Loucy (cell line): ENCODE data around the gene PADI4.

Experiments used
- H2AFZ ChIP-seq: fragments of 200-600 bp; sonication (generic); 2 replicates; pipeline ENCODE4 v1.6.0; 2016; ENCODE audit warnings: antibody characterized with exemption, mild to moderate bottlenecking, low read length, moderate library complexity
- H3F3A ChIP-seq: fragments of 200-600 bp; 2 replicates; pipeline ENCODE4 v1.6.0; 2016; ENCODE audit warnings: antibody characterized with exemption, low read depth, mild to moderate bottlenecking
- H3K27me3 ChIP-seq: fragments of 200-600 bp; sonication (generic); 2 replicates; pipeline ENCODE4 v1.6.1; 2014; ENCODE audit warnings: low read length, mild to moderate bottlenecking; ENCODE audit not compliant: insufficient read depth, poor library complexity, severe bottlenecking
- H3K36me3 ChIP-seq: fragments of 200-600 bp; sonication (generic); 2 replicates; pipeline ENCODE4 v1.6.1; 2016; ENCODE audit warnings: low read length; ENCODE audit not compliant: insufficient read depth
- H3K4me1 ChIP-seq: fragments of 200-600 bp; sonication (generic); 2 replicates; pipeline ENCODE4 v1.5.1; 2014; ENCODE audit warnings: low read length, mild to moderate bottlenecking; ENCODE audit not compliant: insufficient read depth, poor library complexity, severe bottlenecking
- H3K4me2 ChIP-seq: fragments of 200-600 bp; sonication (generic); 2 replicates; pipeline ENCODE4 v1.6.0; 2014; ENCODE audit warnings: antibody characterized with exemption, low read length, low read depth, mild to moderate bottlenecking; ENCODE audit not compliant: poor library complexity, severe bottlenecking
- H3K4me3 ChIP-seq: fragments of 200-600 bp; sonication (generic); 2 replicates; pipeline ENCODE4 v1.5.1; 2014; ENCODE audit warnings: low read length, mild to moderate bottlenecking, mixed read lengths; ENCODE audit not compliant: poor library complexity, severe bottlenecking
- H3K79me2 ChIP-seq: fragments of 200-600 bp; sonication (generic); 2 replicates; pipeline ENCODE4 v1.6.1; 2014; ENCODE audit warnings: low read length; ENCODE audit not compliant: insufficient read depth
- H3K9ac ChIP-seq: fragments of 200-600 bp; sonication (generic); 2 replicates; pipeline ENCODE4 v1.6.0; 2014; ENCODE audit warnings: mild to moderate bottlenecking, low read depth, low read length, moderate library complexity; ENCODE audit not compliant: poor library complexity, severe bottlenecking
- H3K9me2 ChIP-seq: fragments of 200-600 bp; sonication (generic); replicated peaks from 2 replicates; pipeline ENCODE4 v1.6.1; 2016; ENCODE audit warnings: low read depth, low read length, mixed read lengths
- H3K9me3 ChIP-seq: fragments of 200-600 bp; sonication (generic); 2 replicates; pipeline ENCODE4 v1.6.1; 2014; ENCODE audit warnings: mild to moderate bottlenecking, antibody characterized with exemption, low read length, low read depth; ENCODE audit not compliant: insufficient read depth
- H4K20me1 ChIP-seq: fragments of 200-600 bp; sonication (generic); 2 replicates; pipeline ENCODE4 v1.6.0; 2014; ENCODE audit warnings: antibody characterized with exemption, low read length, mild to moderate bottlenecking; ENCODE audit not compliant: insufficient read depth, poor library complexity, severe bottlenecking
- CTCF ChIP-seq: fragments of 200-600 bp; sonication (generic); conservative IDR thresholded peaks from 2 replicates; pipeline ENCODE4 v1.5.1; 2014; ENCODE audit warnings: mild to moderate bottlenecking, antibody characterized with exemption, low read length
- EZH2phosphoT487 ChIP-seq: fragments of 200-600 bp; IDR thresholded peaks from 2 replicates; pipeline ENCODE4 v1.6.1; 2018; ENCODE audit warnings: antibody characterized with exemption, mild to moderate bottlenecking, moderate library complexity, borderline replicate concordance

Gene PADI4

GRCh38 chr1:17346046-17346789 is 38.2 kb downstream of the PADI4 start:
- Histone ChIP-seq H3K4me1 (peaks cover 11% of the 10 kb centered on the region), H2AFZ (no peak overlapping the region), H3F3A (peaks cover 4% of the 10 kb centered on the region; the same call in 1 of the 2 replicates), H3K9ac (no peak overlapping the region), H3K4me3 (no peak overlapping the region), H3K36me3 (no peaks in the 10 kb centered on the region), H3K9me2 (no peaks in the 10 kb centered on the region), H3K4me2 (no peak overlapping the region), H3K79me2 (no peaks in the 10 kb centered on the region), H3K9me3 (no peaks in the 10 kb centered on the region; the same call in 1 of the 2 replicates), H4K20me1 (no peaks in the 10 kb centered on the region), H3K27me3 (no peaks in the 10 kb centered on the region)
- no peak for TF ChIP-seq CTCF
- TF ChIP-seq EZH2phosphoT487 = no peak

DNA sequence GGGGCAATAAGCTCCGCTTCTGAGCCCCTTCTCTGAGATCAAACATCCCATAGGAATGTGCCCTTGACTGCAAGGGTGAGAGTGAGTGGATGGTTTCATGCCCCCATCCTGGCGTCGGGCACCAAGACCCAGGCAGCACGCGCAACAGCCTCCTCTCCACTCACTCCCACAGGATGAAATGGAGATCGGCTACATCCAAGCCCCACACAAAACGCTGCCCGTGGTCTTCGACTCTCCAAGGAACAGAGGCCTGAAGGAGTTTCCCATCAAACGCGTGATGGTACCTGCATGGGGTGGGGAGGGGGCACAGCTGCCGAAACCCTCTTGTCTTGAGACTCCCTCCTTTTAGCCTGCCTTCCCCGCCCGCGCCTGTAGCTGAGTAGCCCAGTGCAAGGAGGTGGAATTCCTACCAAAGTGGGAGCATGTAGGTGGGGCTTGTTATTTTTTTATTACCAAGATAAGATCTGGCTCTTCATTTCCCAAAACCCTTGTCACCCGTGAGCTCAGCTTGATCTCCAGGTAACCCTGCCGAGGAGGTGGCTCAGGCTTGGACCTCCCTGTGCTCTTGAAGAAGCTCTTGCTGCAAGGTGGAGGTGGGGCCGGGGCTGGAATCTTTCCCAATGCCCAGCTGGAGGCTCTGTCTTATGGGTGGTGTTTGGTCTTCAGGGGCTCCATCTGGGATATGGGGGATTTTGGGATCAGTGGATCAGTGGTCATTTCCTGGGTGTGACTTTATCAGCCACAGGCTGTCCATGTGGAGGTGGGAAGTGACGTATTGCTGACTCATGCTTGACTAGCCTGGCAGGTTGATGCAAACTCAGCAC is 40.0 kb downstream of the PADI4 start:
- Histone ChIP-seq H4K20me1 (no peaks in the 10 kb centered on the region), H3K4me1 (peaks cover 11% of the 10 kb centered on the region), H3K9me2 (no peaks in the 10 kb centered on the region), H3K9ac (no peak overlapping the region), H3K9me3 (no peaks in the 10 kb centered on the region; the same call in 1 of the 2 replicates), H3F3A (peaks cover 4% of the 10 kb centered on the region; the same call in 1 of the 2 replicates), H3K4me2 (no peak overlapping the region), H3K27me3 (no peaks in the 10 kb centered on the region), H2AFZ (no peak overlapping the region), H3K4me3 (no peak overlapping the region), H3K36me3 (no peaks in the 10 kb centered on the region), H3K79me2 (no peaks in the 10 kb centered on the region)
- TF ChIP-seq EZH2phosphoT487 (no peak), CTCF (no peak)

- no peaks in the 10 kb centered on the region; the same call in 1 of the 2 replicates for H3K9me3 ChIP-seq
- no peak overlapping the region for H2AFZ ChIP-seq
- H4K20me1 ChIP-seq = no peaks in the 10 kb centered on the region
- H3K9ac ChIP-seq = no peak overlapping the region
- H3K9me2 ChIP-seq = no peaks in the 10 kb centered on the region
- H3K4me3 ChIP-seq = no peak overlapping the region
- TF ChIP-seq EZH2phosphoT487 (no peak), CTCF (no peak)
- H3F3A ChIP-seq = peaks cover 4% of the 10 kb centered on the region; the same call in 1 of the 2 replicates
- no peak overlapping the region for H3K4me2 ChIP-seq
- H3K27me3 ChIP-seq = no peaks in the 10 kb centered on the region
- H3K4me1 ChIP-seq = peaks cover 11% of the 10 kb centered on the region
- H3K36me3 ChIP-seq = no peaks in the 10 kb centered on the region
- no peaks in the 10 kb centered on the region for H3K79me2 ChIP-seq
These were observed 40.7 kb downstream of the PADI4 start for GRCh38 chr1:17348593-17349234.
